Loucy (cell line): ENCODE results near the gene CDC40.

Experiments
- CTCF ChIP-seq: fragments of 200-600 bp; sonication (generic); conservative IDR thresholded peaks from 2 replicates; pipeline ENCODE4 v1.5.1; 2014; ENCODE audit warnings: mild to moderate bottlenecking, antibody characterized with exemption, low read length
- EZH2phosphoT487 ChIP-seq: fragments of 200-600 bp; IDR thresholded peaks from 2 replicates; pipeline ENCODE4 v1.6.1; 2018; ENCODE audit warnings: antibody characterized with exemption, mild to moderate bottlenecking, moderate library complexity, borderline replicate concordance

- TF ChIP-seq CTCF (no peak), EZH2phosphoT487 (no peak)
Observed at GRCh38 chr6:110269623-110270022, 89.4 kb downstream of the CDC40 start.
